GM21360 (cell line): ENCODE results near the gene FAM107A.

Source experiments
- ATAC-seq: cut with Tn5 transposase; IDR thresholded peaks from one replicate; pipeline ENCODE4 v1.9.1; 2021; ENCODE audit warnings: mild to moderate bottlenecking, moderate library complexity; ENCODE audit not compliant: unreplicated experiment

FAM107A gene

GRCh38 chr3:58568572-58569286, 8.5 kb downstream of the FAM107A start:
- no peak for ATAC-seq

- ATAC-seq = no peak
Observed at GRCh38 chr3:58567251-58567515, 10.0 kb downstream of the FAM107A start.

- no peak for ATAC-seq
Observed at GRCh38 chr3:58566398-58567250, 10.6 kb downstream of the FAM107A start.

- ATAC-seq = no peak
Observed at GRCh38 chr3:58565621-58566397, 11.4 kb downstream of the FAM107A start.

GRCh38 chr3:58564456-58565160, 12.6 kb downstream of the FAM107A start:
- ATAC-seq = no peak

- no peak for ATAC-seq
Observed at GRCh38 chr3:58564054-58564453, 13.1 kb downstream of the FAM107A start.

GRCh38 chr3:58563386-58564035, 13.7 kb downstream of the FAM107A start:
- ATAC-seq = no peak

- no peak for ATAC-seq
Observed at GRCh38 chr3:58562498-58562897, 14.7 kb downstream of the FAM107A start.

- no peak for ATAC-seq
Observed at GRCh38 chr3:58560771-58561311, 16.4 kb downstream of the FAM107A start.

- ATAC-seq = no peak
Observed at GRCh38 chr3:58559586-58559985, 17.6 kb downstream of the FAM107A start.

GRCh38 chr3:58557491-58557890, 19.7 kb downstream of the FAM107A start:
- ATAC-seq = no peak

- ATAC-seq = no peak
Observed at GRCh38 chr3:58556761-58557221, 20.4 kb downstream of the FAM107A start.

GRCh38 chr3:58556001-58556400, 21.2 kb downstream of the FAM107A start:
- ATAC-seq = no peak

- no peak for ATAC-seq
Observed at GRCh38 chr3:58555203-58555602, 22.0 kb downstream of the FAM107A start.

GRCh38 chr3:58553003-58553402, 24.2 kb downstream of the FAM107A start:
- no peak for ATAC-seq

GRCh38 chr3:58551636-58552180, 25.5 kb downstream of the FAM107A start:
- no peak for ATAC-seq

- no peak for ATAC-seq
Observed at GRCh38 chr3:58544541-58544940, 32.6 kb downstream of the FAM107A start.

- ATAC-seq = no peak
Observed at GRCh38 chr3:58540176-58540858, 36.9 kb downstream of the FAM107A start.

GRCh38 chr3:58539626-58540025, 37.6 kb downstream of the FAM107A start:
- no peak for ATAC-seq
